Right lobe of liver (tissue), 4 donors: ENCODE data around the gene NSG1.

Source experiments
- POLR2A ChIP-seq: fragments of 450-650 bp; IDR thresholded peaks from one replicate; pipeline ENCODE4 v1.6.1; 2017; ENCODE audit warnings: antibody characterized with exemption, mild to moderate bottlenecking
- TF ChIP-seq, protein P1 (sequence below), 4 donors: fragments of 200-600 bp in 3 of 4; fragments of 450-650 bp in 1 of 4; IDR thresholded peaks; one replicate each; pipeline versions ENCODE4 v1.5.1 to v1.8.0; 2016 to 2022; ENCODE audit warnings: antibody characterized with exemption in 4 of 4, mild to moderate bottlenecking in 2 of 4
- donor health status: DM: no; HTN: no; CAD: no.
- donor health status: DM: no; HTN: no; CAD: no.
- donor health status: DM: no; HTN: yes; CAD: no.

DNA sequence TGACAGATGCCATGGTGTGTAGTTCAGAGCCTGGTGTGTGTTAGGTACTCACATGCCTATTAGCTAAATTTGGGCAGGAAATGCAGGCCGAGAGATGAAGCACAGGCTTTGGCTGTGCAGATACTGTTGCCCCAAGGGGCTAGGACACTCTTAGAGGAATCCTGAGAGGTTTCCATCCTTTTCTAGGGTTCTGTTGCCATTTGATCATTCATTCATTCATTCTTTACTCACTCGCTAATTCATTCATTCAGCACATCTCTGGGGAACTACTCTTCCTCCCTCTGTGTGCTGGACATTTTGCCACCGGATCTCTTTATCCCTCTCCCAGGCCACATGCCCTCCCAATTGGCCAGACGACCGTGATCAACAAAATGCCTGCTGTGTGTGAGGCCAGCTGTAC, 43.9 kb upstream of the NSG1 start:
- TF ChIP-seq POLR2A, result no peak
- TF ChIP-seq, protein P1, sequence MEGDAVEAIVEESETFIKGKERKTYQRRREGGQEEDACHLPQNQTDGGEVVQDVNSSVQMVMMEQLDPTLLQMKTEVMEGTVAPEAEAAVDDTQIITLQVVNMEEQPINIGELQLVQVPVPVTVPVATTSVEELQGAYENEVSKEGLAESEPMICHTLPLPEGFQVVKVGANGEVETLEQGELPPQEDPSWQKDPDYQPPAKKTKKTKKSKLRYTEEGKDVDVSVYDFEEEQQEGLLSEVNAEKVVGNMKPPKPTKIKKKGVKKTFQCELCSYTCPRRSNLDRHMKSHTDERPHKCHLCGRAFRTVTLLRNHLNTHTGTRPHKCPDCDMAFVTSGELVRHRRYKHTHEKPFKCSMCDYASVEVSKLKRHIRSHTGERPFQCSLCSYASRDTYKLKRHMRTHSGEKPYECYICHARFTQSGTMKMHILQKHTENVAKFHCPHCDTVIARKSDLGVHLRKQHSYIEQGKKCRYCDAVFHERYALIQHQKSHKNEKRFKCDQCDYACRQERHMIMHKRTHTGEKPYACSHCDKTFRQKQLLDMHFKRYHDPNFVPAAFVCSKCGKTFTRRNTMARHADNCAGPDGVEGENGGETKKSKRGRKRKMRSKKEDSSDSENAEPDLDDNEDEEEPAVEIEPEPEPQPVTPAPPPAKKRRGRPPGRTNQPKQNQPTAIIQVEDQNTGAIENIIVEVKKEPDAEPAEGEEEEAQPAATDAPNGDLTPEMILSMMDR (IDR thresholded peaks at IDR 0.05), result no peak
